ENCODE results near the gene DHDDS.

- TF ChIP-seq CTCF (IDR thresholded peaks at IDR 0.05) (no peak), POLR2AphosphoS5 (IDR thresholded peaks at IDR 0.05; ENCODE audit: low read depth, low read length) (0 out of 2 replicates have a peak, but pooled peaks have one; percentile 23), TCF7L2 (IDR thresholded peaks at IDR 0.05; ENCODE audit: low read depth, low read length) (no peak), REST (IDR thresholded peaks at IDR 0.05; ENCODE audit: insufficient read depth in 1 of 2, low read depth in 2 of 2, low read length in 1 of 2) (peak; percentile 100)
These were observed 23.5 kb upstream of the DHDDS start for GRCh38 chr1:26408604-26409003.
